IPS DF 6.9 (cell line): ENCODE data around the gene MAT2B.

Source experiments
- DNase-seq: peaks from one replicate; pipeline ENCODE4 v3.0.0-alpha.2; 2013; ENCODE audit warnings: low read depth, low spot score
- H3K27ac ChIP-seq: one replicate; pipeline ENCODE4 v1.5.1; 2013; ENCODE audit warnings: low read length, control low read depth
- H3K27me3 ChIP-seq: 2 replicates; pipeline ENCODE4 v1.6.1; 2013; ENCODE audit warnings: mild to moderate bottlenecking, low read length; ENCODE audit not compliant: control insufficient read depth, insufficient read depth
- H3K36me3 ChIP-seq: 2 replicates; pipeline ENCODE4 v1.6.1; 2013; ENCODE audit warnings: low read length; ENCODE audit not compliant: control insufficient read depth, insufficient read depth
- H3K4me1 ChIP-seq: 2 replicates; pipeline ENCODE4 v1.6.1; 2013; ENCODE audit warnings: low read length; ENCODE audit not compliant: control insufficient read depth, insufficient read depth
- H3K4me3 ChIP-seq: 2 replicates; pipeline ENCODE4 v1.5.1; 2013; ENCODE audit warnings: mild to moderate bottlenecking, low read length
- H3K9me3 ChIP-seq: 2 replicates; pipeline ENCODE4 v1.6.1; 2013; ENCODE audit warnings: low read length, inconsistent platforms; ENCODE audit not compliant: control insufficient read depth, insufficient read depth
- WGBS: extraction: QIAGEN DNeasy Blood & Tissue Kit; methylation state at CpG from one replicate; pipeline ENCODE4 v1.1.7; 2013; ENCODE audit warnings: mixed read lengths, missing lambda C conversion rate; ENCODE audit not compliant: insufficient read length, insufficient coverage; 5-methylcytosine and 5-hydroxymethylcytosine counted together

MAT2B gene

GRCh38 chr5:163566678-163567077 is 61.3 kb downstream of the MAT2B start:
- H3K36me3 ChIP-seq: no peaks in the 10 kb centered on the region
- H3K27ac ChIP-seq: no peak overlapping the region
- no peak overlapping the region for H3K4me3 ChIP-seq
- H3K27me3 ChIP-seq: peaks cover 8% of the 10 kb centered on the region; the same call in 1 of the 2 replicates
- no CpG with 5 or more reads among the region's 3 CpGs for WGBS
- H3K4me1 ChIP-seq: peaks cover 6% of the 10 kb centered on the region; the same call in 1 of the 2 replicates
- H3K9me3 ChIP-seq: no peaks in the 10 kb centered on the region
- DNase-seq: no peak

- H3K4me3 ChIP-seq: no peak overlapping the region
- H3K9me3 ChIP-seq: no peaks in the 10 kb centered on the region
- no peak for DNase-seq
- H3K4me1 ChIP-seq: peaks cover 6% of the 10 kb centered on the region; the same call in 1 of the 2 replicates
- peaks cover 8% of the 10 kb centered on the region; the same call in 1 of the 2 replicates for H3K27me3 ChIP-seq
- H3K27ac ChIP-seq: no peak overlapping the region
- no peaks in the 10 kb centered on the region for H3K36me3 ChIP-seq
- WGBS: no CpG with 5 or more reads among the region's 1 CpG
Observed at GRCh38 chr5:163567811-163568210, 62.4 kb downstream of the MAT2B start.
